Keratinocyte (primary cell): ENCODE results near the gene CDAN1. TPM values are rescaled to one million over a fixed set of nuclear protein-coding genes. Genes with fewer than 3 reads are reported as not detected.

Source experiments
- DNase-seq: peaks from one replicate; pipeline ENCODE4 v3.0.0-alpha.2; 2011; ENCODE audit warnings: low read depth, missing footprints, low spot score
- FAIRE-seq: peaks from 2 replicates; lab custom pipeline; 2011; peaks lifted over from hg19 to GRCh38; lab: Jason Lieb, UNC
- H2AFZ ChIP-seq: 2 replicates; pipeline ENCODE4 v1.6.0; 2012; ENCODE audit warnings: low read length, control low read depth, inconsistent platforms; ENCODE audit not compliant: control insufficient read depth
- H3K27ac ChIP-seq: 2 replicates; pipeline ENCODE4 v1.5.1; 2011; ENCODE audit warnings: low read length; ENCODE audit not compliant: control insufficient read depth, insufficient read depth
- H3K27me3 ChIP-seq: 3 replicates; pipeline ENCODE4 v1.6.0; 2011; ENCODE audit warnings: low read length; ENCODE audit not compliant: control insufficient read depth, insufficient read depth; ENCODE audit errors: extremely low read depth
- H3K36me3 ChIP-seq, 2 experiments: 2 replicates in 1 of 2; 3 replicates in 1 of 2; pipeline ENCODE4 v1.5.1; 2011; ENCODE audit warnings: low read length in 2 of 2, mild to moderate bottlenecking in 1 of 2; ENCODE audit not compliant: control insufficient read depth in 2 of 2, insufficient read depth in 2 of 2; ENCODE audit errors: extremely low read depth in 1 of 2
- H3K4me1 ChIP-seq: 3 replicates; pipeline ENCODE4 v1.5.1; 2011; ENCODE audit warnings: low read length; ENCODE audit not compliant: control insufficient read depth, insufficient read depth; ENCODE audit errors: extremely low read depth
- H3K4me2 ChIP-seq: 3 replicates; pipeline ENCODE4 v1.6.0; 2011; ENCODE audit warnings: low read depth, low read length; ENCODE audit not compliant: control insufficient read depth, insufficient read depth; ENCODE audit errors: extremely low read depth
- H3K4me3 ChIP-seq, 3 experiments: fragments of 200-600 bp in 1 of 3; sonication (generic) in 1 of 3; 2 replicates in 2 of 3; 3 replicates in 1 of 3; pipeline ENCODE4 v1.5.1; 2011 to 2016; ENCODE audit warnings: low read length in 3 of 3, mild to moderate bottlenecking in 3 of 3, control low read depth in 2 of 3, inconsistent platforms in 1 of 3, low read depth in 1 of 3, mixed read lengths in 1 of 3, mixed run types in 1 of 3, moderate library complexity in 1 of 3; ENCODE audit not compliant: control insufficient read depth in 2 of 3, insufficient read depth in 2 of 3; ENCODE audit errors: extremely low read depth in 1 of 3
- H3K79me2 ChIP-seq: 2 replicates; pipeline ENCODE4 v1.6.0; 2012; ENCODE audit warnings: low read length; ENCODE audit not compliant: control insufficient read depth, insufficient read depth
- H3K9ac ChIP-seq: 3 replicates; pipeline ENCODE4 v1.6.0; 2011; ENCODE audit warnings: low read length; ENCODE audit not compliant: control insufficient read depth, insufficient read depth; ENCODE audit errors: extremely low read depth
- H3K9me1 ChIP-seq: 3 replicates; pipeline ENCODE4 v1.6.0; 2011; ENCODE audit warnings: low read length; ENCODE audit not compliant: control insufficient read depth, insufficient read depth; ENCODE audit errors: extremely low read depth
- H3K9me3 ChIP-seq: 2 replicates; pipeline ENCODE4 v1.5.1; 2012; ENCODE audit warnings: low read depth, low read length; ENCODE audit not compliant: control insufficient read depth
- H4K20me1 ChIP-seq: 3 replicates; pipeline ENCODE4 v1.6.0; 2011; ENCODE audit warnings: low read length; ENCODE audit not compliant: control insufficient read depth, insufficient read depth; ENCODE audit errors: extremely low read depth
- CTCF ChIP-seq, 3 experiments: IDR thresholded peaks in 1 of 3; conservative IDR thresholded peaks in 1 of 3; optimal IDR thresholded peaks in 1 of 3; 2 replicates in 2 of 3; 3 replicates in 1 of 3; pipeline versions ENCODE3 to v1.5.1; 2011; ENCODE audit warnings: low read length in 3 of 3, mild to moderate bottlenecking in 3 of 3, moderate library complexity in 2 of 3, control low read depth in 1 of 3, inconsistent platforms in 1 of 3; ENCODE audit not compliant: insufficient read depth in 2 of 3; ENCODE audit errors: extremely low read depth in 1 of 3
- EZH2 ChIP-seq: IDR thresholded peaks from one replicate; pipeline ENCODE4 v1.6.1; 2012; ENCODE audit warnings: inconsistent platforms, mild to moderate bottlenecking, low read length, moderate library complexity
- dilution Hi-C: fragments of 300-500 bp; cut with MboI; formaldehyde crosslinking; loops from one replicate; pipeline ENCODE4 v1.7.0; 2020; ENCODE audit warnings: low sequenced_read_pairs; ENCODE audit not compliant: extremely low pct_ligation_motif_present
- polyA plus RNA-seq, 5 experiments: library from polyadenylated mRNA; depleted of rRNA in 3 of 5; stranded (reverse) in 3 of 5; stranded (forward) in 1 of 5; unstranded in 1 of 5; fragments of >200 nt; gene quantifications; 1 replicate in 1 of 5; 2 replicates in 3 of 5; 3 replicates in 1 of 5; pipeline versions ENCODE4 v1.2.1 to v1.2.3, GENCODE V29; 2011 to 2012; ENCODE audit warnings: missing spikeins in 2 of 5, low read depth in 1 of 5, low replicate concordance in 1 of 5

CDAN1 gene
- polyA plus RNA-seq, 1 donor (not counting 4 experiments of a cell fraction or from before 2014, with no cell fraction given) = 3.8 TPM

GRCh38 chr15:42707873-42708544 is 28.9 kb downstream of the CDAN1 start:
- Histone ChIP-seq H3K79me2 (no peaks in the 10 kb centered on the region), H3K4me3 (no peak overlapping the region), H3K9ac (no peak overlapping the region), H3K27me3 (no peaks in the 10 kb centered on the region), H2AFZ (no peak overlapping the region), H3K36me3 (no peaks in the 10 kb centered on the region), H3K9me3 (no peaks in the 10 kb centered on the region), H3K4me1 (peaks cover 8% of the 10 kb centered on the region), H3K9me1 (no peaks in the 10 kb centered on the region), H4K20me1 (no peaks in the 10 kb centered on the region), H3K27ac (no peak overlapping the region), H3K4me2 (no peak overlapping the region)
- FAIRE-seq (no peak), DNase-seq (no peak)
- dilution Hi-C loops = no loop called here
- TF ChIP-seq CTCF (optimal IDR thresholded peaks at IDR 0.05 in 1 of 3, IDR thresholded peaks at IDR 0.05 in 1 of 3, conservative IDR thresholded peaks at IDR 0.05 in 1 of 3; ENCODE audit: extremely low read depth in 1 of 3, insufficient read depth in 2 of 3, low read length in 3 of 3) = no peak

- dilution Hi-C loops = no loop called here
Observed at GRCh38 chr15:42707068-42707467, 29.9 kb downstream of the CDAN1 start.

More at GRCh38 chr15:42707068-42707467, 29.9 kb downstream of the CDAN1 start:
- Histone ChIP-seq H3K4me2 (no peak overlapping the region), H3K27ac (no peak overlapping the region), H3K9ac (no peak overlapping the region), H2AFZ (no peak overlapping the region), H3K27me3 (no peaks in the 10 kb centered on the region), H3K79me2 (no peaks in the 10 kb centered on the region), H3K9me1 (no peaks in the 10 kb centered on the region), H3K4me3 (no peak overlapping the region), H3K9me3 (no peaks in the 10 kb centered on the region), H4K20me1 (no peaks in the 10 kb centered on the region), H3K36me3 (no peaks in the 10 kb centered on the region), H3K4me1 (peaks cover 8% of the 10 kb centered on the region)
- DNase-seq = no peak
- TF ChIP-seq CTCF (optimal IDR thresholded peaks at IDR 0.05 in 1 of 3, IDR thresholded peaks at IDR 0.05 in 1 of 3, conservative IDR thresholded peaks at IDR 0.05 in 1 of 3; ENCODE audit: extremely low read depth in 1 of 3, insufficient read depth in 2 of 3, low read length in 3 of 3) (no peak), EZH2 (no peak)
- FAIRE-seq = no peak
